RPMI7951 (cell line): ENCODE data around the gene CTXN1. TPM values are rescaled to one million over a fixed set of nuclear protein-coding genes. Genes with fewer than 3 reads are reported as not detected.
A peak's percentile ranks its signal among the peaks of the same experiment; 100 is the strongest.
"Not testable (repeated sequence)": the region's sequence is repeated elsewhere in the genome, so short reads cannot be mapped to it uniquely, and the experiment has no call there.

Source experiments
- DNase-seq: peaks from one replicate; pipeline ENCODE4 v3.0.0-alpha.2; 2012; ENCODE audit warnings: low read depth
- total RNA-seq: library from RNA; depleted of rRNA; stranded (reverse); fragments of >200 nt; shearing (Covaris generic); gene quantifications from 2 replicates; pipeline ENCODE4 v1.2.3, GENCODE V29; 2014; rRNA removed

Gene CTXN1
- total RNA-seq: 1.2 and 2.6 TPM in 2 replicates

- peak; percentile 51 for DNase-seq
Observed at GRCh38 chr19:7926021-7926726, at the start of gene CTXN1. Gene CTXN1, minus strand, starts transcription at chr19:7926135. Its CDS starts 597 bp downstream, at chr19:7925538.

- no peak for DNase-seq
Observed at GRCh38 chr19:7975037-7975436, 49.1 kb upstream of the CTXN1 start.

GRCh38 chr19:7973883-7974282 lies 47.9 kb upstream of the CTXN1 start:
- no peak for DNase-seq

GRCh38 chr19:7971553-7972520 lies 45.9 kb upstream of the CTXN1 start:
- DNase-seq: no peak

- DNase-seq: peak; percentile 25
Observed at GRCh38 chr19:7970716-7971448, 44.9 kb upstream of the CTXN1 start.

GRCh38 chr19:7969555-7969939 lies 43.6 kb upstream of the CTXN1 start:
- no peak for DNase-seq

- no peak for DNase-seq
Observed at GRCh38 chr19:7968796-7969554, 43.0 kb upstream of the CTXN1 start.

GRCh38 chr19:7968008-7968795 lies 42.3 kb upstream of the CTXN1 start:
- no peak for DNase-seq

- DNase-seq: no peak
Observed at GRCh38 chr19:7965921-7966665, 40.2 kb upstream of the CTXN1 start.

- no peak for DNase-seq
Observed at GRCh38 chr19:7965259-7965841, 39.4 kb upstream of the CTXN1 start.

- no peak for DNase-seq
Observed at GRCh38 chr19:7963566-7963965, 37.6 kb upstream of the CTXN1 start.

GRCh38 chr19:7962644-7963268 lies 36.8 kb upstream of the CTXN1 start:
- DNase-seq: no peak

GRCh38 chr19:7961920-7962626 lies 36.1 kb upstream of the CTXN1 start:
- no peak for DNase-seq

GRCh38 chr19:7961082-7961481 lies 35.1 kb upstream of the CTXN1 start:
- DNase-seq: not testable (repeated sequence)

GRCh38 chr19:7959211-7959610 lies 33.3 kb upstream of the CTXN1 start:
- DNase-seq: no peak

- no peak for DNase-seq
Observed at GRCh38 chr19:7955696-7956095, 29.8 kb upstream of the CTXN1 start.

- no peak for DNase-seq
Observed at GRCh38 chr19:7953576-7953975, 27.6 kb upstream of the CTXN1 start.

- peak; percentile 11 for DNase-seq
Observed at GRCh38 chr19:7953060-7953459, 27.1 kb upstream of the CTXN1 start.
